Kidney (tissue), 14 donors: ENCODE measurements around the gene DIDO1. TPM values are rescaled to one million over a fixed set of nuclear protein-coding genes. Genes with fewer than 3 reads are reported as not detected.

Source experiments
- DNase-seq, 5 donors: peaks; one replicate each; pipeline ENCODE4 v3.0.0-alpha.2; 2013 to 2020
- FAIRE-seq: peaks from 2 replicates; lab custom pipeline; 2012; peaks lifted over from hg19 to GRCh38; lab: Jason Lieb, UNC
- H3K27ac ChIP-seq, 2 donors: one replicate each; pipeline ENCODE4 v1.7.0; 2013; ENCODE audit warnings: low read depth in 2 of 2, low read length in 2 of 2, inconsistent platforms in 1 of 2
- H3K27me3 ChIP-seq: one replicate; pipeline ENCODE4 v1.7.1; 2013; ENCODE audit warnings: low read length, inconsistent platforms; ENCODE audit not compliant: control insufficient read depth, insufficient read depth
- H3K36me3 ChIP-seq, 3 donors: one replicate each; pipeline versions ENCODE4 v1.7.0 to v1.7.1; 2013; ENCODE audit warnings: low read length in 3 of 3, control low read depth in 1 of 3, inconsistent platforms in 1 of 3; ENCODE audit not compliant: insufficient read depth in 3 of 3, control insufficient read depth in 2 of 3
- H3K4me1 ChIP-seq, 3 donors: one replicate each; pipeline versions ENCODE4 v1.7.0 to v1.7.1; 2013; ENCODE audit warnings: low read length in 3 of 3, inconsistent platforms in 1 of 3, low read depth in 1 of 3; ENCODE audit not compliant: control insufficient read depth in 2 of 3, insufficient read depth in 2 of 3
- H3K4me3 ChIP-seq, 3 donors: one replicate each; pipeline versions ENCODE4 v1.7.0 to v1.8.1; 2013; ENCODE audit warnings: low read length in 3 of 3, control low read depth in 1 of 3, inconsistent platforms in 1 of 3
- H3K9ac ChIP-seq, 3 donors: one replicate each; pipeline versions ENCODE4 v1.7.0 to v1.7.1; 2013; ENCODE audit warnings: low read length in 3 of 3, control low read depth in 1 of 3, inconsistent platforms in 1 of 3
- H3K9me3 ChIP-seq, 3 donors: one replicate each; pipeline versions ENCODE4 v1.7.0 to v1.7.1; 2013; ENCODE audit warnings: low read length in 3 of 3, control low read depth in 1 of 3, inconsistent platforms in 1 of 3; ENCODE audit not compliant: control insufficient read depth in 2 of 3, insufficient read depth in 1 of 3
- CTCF ChIP-seq: IDR thresholded peaks from 3 replicates; pipeline ENCODE4 v1.5.1; 2012; ENCODE audit warnings: mild to moderate bottlenecking, moderate library complexity, borderline replicate concordance; ENCODE audit not compliant: insufficient read depth; ENCODE audit errors: extremely low read depth
- intact Hi-C: fragments of 100-400 bp; cut with DNase I; formaldehyde crosslinking; loops from one replicate; pipeline ENCODE4 v1.11.1; 2022
- polyA plus RNA-seq: library from polyadenylated mRNA; stranded (reverse); fragments of 350-450 nt; fragmentation: Illumina TruSeq; extraction: RNeasy Lipid Tissue Mini Kit (QIAGEN cat#74804); gene quantifications from one replicate; pipeline ENCODE4 v1.2.3, GENCODE V29; 2014; ENCODE audit warnings: low read depth, low replicate concordance; ENCODE audit not compliant: insufficient read depth
- total RNA-seq: library from RNA; stranded (reverse); fragmentation: NEBNext Ultra II Directional; extraction: Animal tissue kit (Norgen Biotek cat#: 25700); gene quantifications from one replicate; pipeline ENCODE4 v1.2.1, GENCODE V29; 2021
- donor health status: control.
- donor health status: control.
- donor health status: control.
- donor health status: control.
- donor health status: control.
- donor health status: DM: yes; HTN: yes; CAD: no.
- donor health status: Normal renal cell carcinoma (clear cell type).

The DIDO1 gene
- total and polyA plus RNA-seq, 2 donors from 2014 or later: 23.0 to 67.9 TPM

GRCh38 chr20:62852841-62853240 is 73.5 kb downstream of the DIDO1 start:
- no peaks in the 10 kb centered on the region for H3K27me3 ChIP-seq
- no peak overlapping the region for H3K4me3 ChIP-seq
- H3K9me3 ChIP-seq: no peaks in the 10 kb centered on the region
- peaks cover 0 to 6% (median 6%) of the 10 kb centered on the region in 3 donors for H3K36me3 ChIP-seq
- H3K4me1 ChIP-seq: no peaks in the 10 kb centered on the region
- intact Hi-C loops: no loop called here
- no peak overlapping the region for H3K9ac ChIP-seq
- no peak for TF ChIP-seq CTCF
- H3K27ac ChIP-seq: no peak overlapping the region
- FAIRE-seq: no peak
- no peak for DNase-seq

GRCh38 chr20:62852196-62852595 is 74.1 kb downstream of the DIDO1 start:
- Histone ChIP-seq H3K27me3 (no peaks in the 10 kb centered on the region), H3K4me3 (no peak overlapping the region), H3K9me3 (no peaks in the 10 kb centered on the region), H3K36me3 (peaks cover 0 to 6% (median 6%) of the 10 kb centered on the region in 3 donors), H3K27ac (no peak overlapping the region), H3K4me1 (no peaks in the 10 kb centered on the region), H3K9ac (no peak overlapping the region)
- no peak for FAIRE-seq
- intact Hi-C loops: no loop called here
- no peak for TF ChIP-seq CTCF
- DNase-seq: no peak

GRCh38 chr20:62850333-62850974 is 75.9 kb downstream of the DIDO1 start:
- intact Hi-C loops: no loop called here

More at GRCh38 chr20:62850333-62850974, 75.9 kb downstream of the DIDO1 start:
- DNase-seq: no peak
- peaks cover 0 to 6% (median 6%) of the 10 kb centered on the region in 3 donors for H3K36me3 ChIP-seq
- H3K27ac ChIP-seq: no peak overlapping the region
- no peaks in the 10 kb centered on the region for H3K9me3 ChIP-seq
- H3K27me3 ChIP-seq: no peaks in the 10 kb centered on the region
- no peak overlapping the region for H3K9ac ChIP-seq
- H3K4me3 ChIP-seq: no peak overlapping the region
- no peak for TF ChIP-seq CTCF
- FAIRE-seq: no peak
- H3K4me1 ChIP-seq: no peaks in the 10 kb centered on the region
